Progenitor cell of endocrine pancreas (in vitro differentiated cells): Measurements from ENCODE around the gene TMEM132A. TPM values are rescaled to one million over a fixed set of nuclear protein-coding genes. Genes with fewer than 3 reads are reported as not detected.
"Not testable (repeated sequence)": the region's sequence is repeated elsewhere in the genome, so short reads cannot be mapped to it uniquely, and the experiment has no call there.

Source experiments
- DNase-seq: peaks from one replicate; pipeline ENCODE4 v3.0.0; 2021; ENCODE audit warnings: low spot score; ENCODE audit not compliant: unreplicated experiment
- H3K27ac Mint-ChIP-seq: 2 replicates; pipeline ENCODE4 v1.8.0; 2021; ENCODE audit warnings: mild to moderate bottlenecking, moderate library complexity, mixed read lengths
- H3K27me3 Mint-ChIP-seq: 2 replicates; pipeline ENCODE4 v1.8.0; 2021; ENCODE audit warnings: mixed read lengths
- H3K36me3 Mint-ChIP-seq: 2 replicates; pipeline ENCODE4 v1.8.0; 2022; ENCODE audit warnings: mixed read lengths; ENCODE audit not compliant: insufficient read depth
- H3K4me1 Mint-ChIP-seq: 2 replicates; pipeline ENCODE4 v1.8.0; 2021; ENCODE audit warnings: low read depth, mixed read lengths
- H3K4me3 Mint-ChIP-seq: 2 replicates; pipeline ENCODE4 v1.8.0; 2021; ENCODE audit warnings: low read depth, mild to moderate bottlenecking, moderate library complexity, mixed read lengths
- H3K9me3 Mint-ChIP-seq: 2 replicates; pipeline ENCODE4 v1.8.0; 2021; ENCODE audit warnings: low read depth, mixed read lengths
- CTCF ChIP-seq: fragments of 200-600 bp; sonication (generic); IDR thresholded peaks from one replicate; pipeline ENCODE4 v1.5.0; 2021; ENCODE audit warnings: antibody characterized with exemption, mild to moderate bottlenecking; ENCODE audit not compliant: unreplicated experiment
- total RNA-seq: library from RNA; stranded (reverse); gene quantifications from 2 replicates; pipeline ENCODE4 v1.2.1, GENCODE V29; 2021

TMEM132A gene
- total RNA-seq, 1 donor from 2014 or later, result 292 TPM

DNA sequence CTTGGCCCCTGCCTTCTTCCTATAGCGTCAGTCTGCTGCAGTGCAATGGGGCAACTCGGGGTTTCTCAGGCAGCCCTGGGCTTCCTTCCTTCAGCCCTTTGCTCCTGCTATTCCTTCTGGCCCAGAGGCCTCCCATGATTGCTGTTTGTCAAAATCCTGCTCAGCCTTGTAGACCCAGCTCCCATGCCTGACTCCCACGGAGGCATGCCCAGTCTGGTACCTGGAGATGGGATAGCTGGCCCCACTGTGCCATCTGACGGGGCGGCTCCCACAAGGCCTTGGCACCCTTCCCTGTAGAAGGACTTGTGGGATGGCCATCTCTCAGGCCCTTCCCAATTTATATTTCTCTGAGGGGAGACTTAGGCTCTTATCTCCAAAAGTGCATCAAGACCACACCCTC lies 46.6 kb downstream of the TMEM132A start:
- H3K27ac Mint-ChIP-seq, result no peak overlapping the region
- peaks cover 7% of the 10 kb centered on the region for H3K27me3 Mint-ChIP-seq

DNA sequence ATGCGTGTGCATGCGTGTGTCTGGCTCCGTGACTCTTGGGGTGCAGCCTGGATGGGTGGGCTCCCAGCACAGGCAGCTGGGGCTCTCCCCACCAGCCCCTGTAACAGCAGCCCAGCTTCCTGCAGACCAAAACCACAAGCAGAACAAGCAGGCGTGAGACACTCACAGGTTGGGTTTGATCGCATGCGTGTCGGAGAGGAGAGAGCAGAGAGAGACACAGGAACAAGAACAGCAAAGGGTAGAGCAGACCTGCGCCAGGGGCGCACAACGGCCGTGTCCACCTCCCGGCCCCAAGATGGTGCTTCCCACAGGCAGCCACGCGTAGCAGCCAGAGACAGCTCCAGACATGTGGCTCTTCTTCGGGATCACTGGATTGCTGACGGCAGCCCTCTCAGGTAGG lies 47.3 kb downstream of the TMEM132A start, which contains the start of gene CD6:
Gene CD6 (plus strand): TSS at position 161 of the 400 bp plus-strand sequence. CDS start 186 bp downstream, at position 347.
- TF ChIP-seq CTCF, result no peak
- H3K4me3 Mint-ChIP-seq, result no peak within 1 kb of the TSS
- peaks cover 7% of the 10 kb centered on the region for H3K27me3 Mint-ChIP-seq
- DNase-seq, result no peak
- no peak within 1 kb of the TSS for H3K27ac Mint-ChIP-seq
- peaks cover 6% of the 10 kb centered on the region for H3K9me3 Mint-ChIP-seq
- H3K4me1 Mint-ChIP-seq, result peaks cover 2% of the 10 kb centered on the region
- no peaks in the 10 kb centered on the region for H3K36me3 Mint-ChIP-seq

More for the DNA sequence above, 46.6 kb downstream of the TMEM132A start:
- Mint-ChIP-seq H3K36me3 (no peaks in the 10 kb centered on the region), H3K4me3 (no peak overlapping the region), H3K4me1 (peaks cover 2% of the 10 kb centered on the region), H3K9me3 (peaks cover 6% of the 10 kb centered on the region)
- DNase-seq, result no peak
- no peak for TF ChIP-seq CTCF

DNA sequence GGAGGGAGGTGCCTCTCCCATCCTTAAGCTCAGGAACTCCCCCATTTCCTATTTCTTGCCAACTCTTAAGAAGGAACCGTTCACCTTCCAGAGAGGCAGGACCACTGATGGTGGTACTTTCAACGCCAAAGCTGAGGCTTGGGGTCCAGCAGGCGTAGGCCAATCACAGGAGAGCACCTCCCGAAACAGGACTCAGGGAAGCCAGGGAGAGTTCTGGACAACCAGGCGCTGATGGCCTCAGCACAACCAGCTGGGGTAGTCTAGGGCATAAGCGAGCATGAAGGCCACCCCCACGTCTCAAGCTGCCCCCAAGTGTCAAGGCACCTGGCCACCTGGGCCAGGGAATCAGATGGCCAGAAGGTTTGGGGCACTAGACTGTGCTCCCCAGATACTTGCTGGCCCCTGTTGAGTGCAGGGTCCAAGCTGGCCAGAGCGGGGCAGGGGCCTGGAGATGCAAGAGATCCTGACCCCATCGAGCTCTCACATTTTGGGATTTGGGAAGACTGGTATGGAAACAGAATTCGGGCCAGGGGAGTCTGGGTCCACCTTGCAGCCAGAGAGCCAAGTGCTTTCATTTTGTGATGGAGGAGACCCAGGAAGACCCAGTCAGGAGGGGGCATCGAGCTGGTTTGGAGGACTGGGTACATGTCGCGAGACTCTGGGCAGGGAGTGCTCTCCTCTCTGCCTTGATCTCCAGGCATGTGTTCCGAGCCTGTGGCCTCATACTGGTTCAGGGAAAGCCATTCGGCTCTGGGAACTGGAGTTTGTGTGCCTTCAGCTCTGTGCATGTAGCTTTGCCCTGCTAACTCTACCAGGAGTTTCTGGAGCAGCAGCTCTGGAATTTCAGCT lies 48.1 kb downstream of the TMEM132A start:
- TF ChIP-seq CTCF, result no peak
- DNase-seq, result no peak
- Mint-ChIP-seq H3K4me1 (peaks cover 2% of the 10 kb centered on the region), H3K4me3 (no peak overlapping the region), H3K9me3 (peaks cover 6% of the 10 kb centered on the region), H3K27ac (no peak overlapping the region), H3K27me3 (peaks cover 7% of the 10 kb centered on the region), H3K36me3 (no peaks in the 10 kb centered on the region)

DNA sequence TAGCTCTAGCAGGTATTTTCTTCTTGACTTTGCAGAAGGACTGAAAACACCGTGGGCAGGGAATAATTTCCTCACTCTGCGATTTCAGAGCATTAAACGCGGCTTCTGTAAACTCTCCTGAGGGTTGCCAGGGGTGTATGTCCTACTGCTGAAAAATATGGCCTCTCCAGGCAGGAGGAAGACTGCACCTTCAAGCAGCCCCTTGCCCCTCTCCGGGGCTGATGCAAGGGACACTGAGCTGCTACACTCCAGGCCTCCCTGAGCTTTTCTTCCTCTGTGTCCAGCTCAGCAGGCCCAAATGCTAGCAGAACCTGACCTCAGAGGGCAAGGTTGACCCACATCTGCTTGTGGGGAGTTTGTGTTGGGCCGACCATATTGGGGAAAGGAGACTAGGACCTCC lies 49.4 kb downstream of the TMEM132A start:
- no peaks in the 10 kb centered on the region for H3K36me3 Mint-ChIP-seq

GRCh38 chr11:60974316-60974715 lies 50.1 kb downstream of the TMEM132A start:
- not testable (repeated sequence) for H3K4me1 Mint-ChIP-seq, H3K27me3 Mint-ChIP-seq, DNase-seq, H3K9me3 Mint-ChIP-seq, H3K27ac Mint-ChIP-seq, H3K4me3 Mint-ChIP-seq, H3K36me3 Mint-ChIP-seq

More for the DNA sequence above, 49.4 kb downstream of the TMEM132A start:
- no peak overlapping the region for H3K4me3 Mint-ChIP-seq
- H3K9me3 Mint-ChIP-seq, result no peaks in the 10 kb centered on the region
- TF ChIP-seq CTCF, result no peak
- peaks cover 2% of the 10 kb centered on the region for H3K4me1 Mint-ChIP-seq
- no peak overlapping the region for H3K27ac Mint-ChIP-seq
- no peak for DNase-seq
- H3K27me3 Mint-ChIP-seq, result peaks cover 7% of the 10 kb centered on the region

- Mint-ChIP-seq H3K27me3 (peaks cover 7% of the 10 kb centered on the region), H3K27ac (no peak overlapping the region), H3K4me1 (peaks cover 2% of the 10 kb centered on the region), H3K4me3 (no peak overlapping the region), H3K36me3 (no peaks in the 10 kb centered on the region), H3K9me3 (no peaks in the 10 kb centered on the region)
- no peak for TF ChIP-seq CTCF
- DNase-seq, result no peak
Measured at GRCh38 chr11:60974726-60975125, 50.5 kb downstream of the TMEM132A start.
